Endometrial microvascular endothelial cells (primary cell): ENCODE results near the gene ADCY2. TPM values are rescaled to one million over a fixed set of nuclear protein-coding genes. Genes with fewer than 3 reads are reported as not detected.

Experiments used
- in situ Hi-C: cut with HindIII; loops from 2 replicates; pipeline ENCODE4 v1.10.0; 2017; ENCODE audit warnings: low sequenced_read_pairs, low pct_unique_long_range_greater_than_20kb; ENCODE audit errors: inconsistent ontology term
- total RNA-seq: library from RNA; depleted of rRNA; stranded (reverse); fragments of >200 nt; gene quantifications from one replicate; pipeline ENCODE4 v1.2.3, GENCODE V29; 2015; ENCODE audit errors: inconsistent ontology term

The ADCY2 gene
- total RNA-seq, 1 donor from 2014 or later, result not detected

- in situ Hi-C loops, result no loop called here
Observed at GRCh38 chr5:7541898-7542297, 146.0 kb downstream of the ADCY2 start.

- in situ Hi-C loops, result no loop called here
Observed at GRCh38 chr5:7546555-7546954, 150.6 kb downstream of the ADCY2 start.

GRCh38 chr5:7548596-7548995, 152.7 kb downstream of the ADCY2 start:
- in situ Hi-C loops, result no loop called here

- in situ Hi-C loops, result no loop called here
Observed at GRCh38 chr5:7565559-7565958, 169.6 kb downstream of the ADCY2 start.

- in situ Hi-C loops, result no loop called here
Observed at GRCh38 chr5:7576023-7576715, 180.2 kb downstream of the ADCY2 start.

GRCh38 chr5:7577381-7577780, 181.4 kb downstream of the ADCY2 start:
- in situ Hi-C loops, result no loop called here

GRCh38 chr5:7578071-7578470, 182.1 kb downstream of the ADCY2 start:
- in situ Hi-C loops, result no loop called here

- in situ Hi-C loops, result no loop called here
Observed at GRCh38 chr5:7584749-7585148, 188.8 kb downstream of the ADCY2 start.

- in situ Hi-C loops, result no loop called here
Observed at GRCh38 chr5:7585807-7586206, 189.9 kb downstream of the ADCY2 start.

GRCh38 chr5:7586480-7586879, 190.5 kb downstream of the ADCY2 start:
- in situ Hi-C loops, result no loop called here

- in situ Hi-C loops, result no loop called here
Observed at GRCh38 chr5:7589800-7590199, 193.9 kb downstream of the ADCY2 start.

GRCh38 chr5:7592910-7593309, 197.0 kb downstream of the ADCY2 start:
- in situ Hi-C loops, result no loop called here

- in situ Hi-C loops, result no loop called here
Observed at GRCh38 chr5:7597059-7597642, 201.2 kb downstream of the ADCY2 start.

GRCh38 chr5:7606840-7607465, 211.0 kb downstream of the ADCY2 start:
- in situ Hi-C loops, result no loop called here

GRCh38 chr5:7608772-7609171, 212.8 kb downstream of the ADCY2 start:
- in situ Hi-C loops, result no loop called here

- in situ Hi-C loops, result no loop called here
Observed at GRCh38 chr5:7609726-7610125, 213.8 kb downstream of the ADCY2 start.

- in situ Hi-C loops, result no loop called here
Observed at GRCh38 chr5:7610531-7611177, 214.7 kb downstream of the ADCY2 start.

- in situ Hi-C loops, result no loop called here
Observed at GRCh38 chr5:7611518-7611917, 215.6 kb downstream of the ADCY2 start.

GRCh38 chr5:7615566-7616061, 219.7 kb downstream of the ADCY2 start:
- in situ Hi-C loops, result no loop called here

GRCh38 chr5:7616897-7617296, 221.0 kb downstream of the ADCY2 start:
- in situ Hi-C loops, result no loop called here
